GM10266 (cell line): Measurements from ENCODE around the gene BCAP31.
"Not testable (repeated sequence)": the region's sequence is repeated elsewhere in the genome, so short reads cannot be mapped to it uniquely, and the experiment has no call there.

Experiments used
- DNase-seq: peaks from one replicate; pipeline ENCODE4 v3.0.0; 2012; ENCODE audit errors: extremely low spot score
- TF ChIP-seq, protein P1 (sequence below): IDR thresholded peaks from 2 replicates; pipeline ENCODE4 v1.5.1; 2012; ENCODE audit warnings: mild to moderate bottlenecking, low read depth; ENCODE audit not compliant: control insufficient read depth, insufficient read depth; ENCODE audit errors: missing control alignments

BCAP31 gene

DNA sequence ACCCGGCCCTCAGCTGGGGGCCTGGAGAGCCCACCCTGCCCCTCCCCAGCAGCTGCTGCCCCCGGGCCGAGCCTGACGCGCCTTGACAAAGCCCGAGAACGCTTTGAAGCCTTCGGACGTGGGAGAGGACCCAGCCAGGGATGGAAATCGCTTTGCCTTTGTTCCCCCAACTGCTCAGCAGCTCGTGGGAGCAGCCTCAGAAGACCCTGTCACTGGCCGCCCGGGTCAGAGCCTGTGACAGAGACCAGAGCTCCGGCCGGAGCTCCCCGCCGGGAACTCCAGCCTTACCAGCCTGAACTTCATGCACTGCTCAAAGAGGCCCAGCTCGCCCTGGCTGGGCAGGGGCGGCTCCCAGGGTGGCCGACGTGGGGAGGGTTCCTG, 39.0 kb downstream of the BCAP31 start:
- no peak for DNase-seq
- TF ChIP-seq, protein P1, sequence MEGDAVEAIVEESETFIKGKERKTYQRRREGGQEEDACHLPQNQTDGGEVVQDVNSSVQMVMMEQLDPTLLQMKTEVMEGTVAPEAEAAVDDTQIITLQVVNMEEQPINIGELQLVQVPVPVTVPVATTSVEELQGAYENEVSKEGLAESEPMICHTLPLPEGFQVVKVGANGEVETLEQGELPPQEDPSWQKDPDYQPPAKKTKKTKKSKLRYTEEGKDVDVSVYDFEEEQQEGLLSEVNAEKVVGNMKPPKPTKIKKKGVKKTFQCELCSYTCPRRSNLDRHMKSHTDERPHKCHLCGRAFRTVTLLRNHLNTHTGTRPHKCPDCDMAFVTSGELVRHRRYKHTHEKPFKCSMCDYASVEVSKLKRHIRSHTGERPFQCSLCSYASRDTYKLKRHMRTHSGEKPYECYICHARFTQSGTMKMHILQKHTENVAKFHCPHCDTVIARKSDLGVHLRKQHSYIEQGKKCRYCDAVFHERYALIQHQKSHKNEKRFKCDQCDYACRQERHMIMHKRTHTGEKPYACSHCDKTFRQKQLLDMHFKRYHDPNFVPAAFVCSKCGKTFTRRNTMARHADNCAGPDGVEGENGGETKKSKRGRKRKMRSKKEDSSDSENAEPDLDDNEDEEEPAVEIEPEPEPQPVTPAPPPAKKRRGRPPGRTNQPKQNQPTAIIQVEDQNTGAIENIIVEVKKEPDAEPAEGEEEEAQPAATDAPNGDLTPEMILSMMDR: no peak

DNA sequence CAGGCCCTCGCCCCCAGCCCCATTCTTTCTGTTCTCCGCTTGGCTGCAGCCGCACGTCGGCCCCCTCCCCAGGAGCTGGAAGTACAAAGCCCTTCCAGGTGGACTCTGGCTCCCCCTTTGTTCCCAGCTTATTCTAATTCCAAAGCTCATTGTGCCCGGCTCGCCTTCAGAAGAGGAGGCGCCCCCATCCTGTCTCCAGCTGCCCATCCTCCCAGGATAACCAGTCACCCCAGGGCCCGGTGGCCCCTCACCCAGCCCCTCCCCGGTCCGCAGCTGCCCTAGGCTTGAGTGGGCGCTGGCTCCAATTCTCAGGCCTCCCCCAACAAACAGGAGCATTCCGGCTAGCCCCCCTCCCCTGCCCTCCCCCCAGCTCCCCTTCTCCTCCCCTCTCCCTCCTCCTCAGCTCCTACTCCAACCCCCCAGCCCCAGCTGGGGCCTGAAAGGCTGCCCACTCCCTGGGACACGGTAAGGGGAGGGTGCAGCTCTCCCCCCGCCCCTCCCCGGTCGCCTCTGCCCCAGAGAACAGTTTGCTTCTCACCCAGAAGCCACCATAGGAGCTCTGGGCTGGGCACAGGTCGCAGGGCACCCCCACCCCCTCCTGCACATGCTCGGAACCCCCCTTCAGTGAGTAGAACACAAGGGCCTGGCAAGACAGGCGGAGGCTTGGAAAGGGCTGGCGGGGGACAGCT, 39.6 kb downstream of the BCAP31 start:
- no peak for DNase-seq
- TF ChIP-seq, protein P1: no peak

DNA sequence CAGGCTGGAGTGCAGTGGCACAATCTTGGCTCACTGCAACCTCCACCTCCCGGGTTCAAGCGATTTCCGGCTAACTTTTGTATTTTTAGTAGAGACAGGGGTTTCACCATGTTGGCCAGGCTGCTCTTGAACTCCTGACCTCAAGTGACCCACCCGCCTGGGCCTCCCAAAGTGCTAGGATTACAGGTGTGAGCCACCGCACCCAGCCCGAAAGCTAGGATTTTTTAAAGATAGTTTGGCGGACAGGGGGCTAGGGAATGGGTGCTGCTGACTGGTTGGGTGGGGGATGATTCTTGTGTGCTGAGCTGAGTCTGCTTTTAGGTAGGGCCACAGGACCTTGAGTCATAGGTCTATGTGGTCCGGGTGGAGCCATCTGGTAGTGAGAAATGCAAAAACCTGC, 40.7 kb downstream of the BCAP31 start:
- DNase-seq: not testable (repeated sequence)

DNA sequence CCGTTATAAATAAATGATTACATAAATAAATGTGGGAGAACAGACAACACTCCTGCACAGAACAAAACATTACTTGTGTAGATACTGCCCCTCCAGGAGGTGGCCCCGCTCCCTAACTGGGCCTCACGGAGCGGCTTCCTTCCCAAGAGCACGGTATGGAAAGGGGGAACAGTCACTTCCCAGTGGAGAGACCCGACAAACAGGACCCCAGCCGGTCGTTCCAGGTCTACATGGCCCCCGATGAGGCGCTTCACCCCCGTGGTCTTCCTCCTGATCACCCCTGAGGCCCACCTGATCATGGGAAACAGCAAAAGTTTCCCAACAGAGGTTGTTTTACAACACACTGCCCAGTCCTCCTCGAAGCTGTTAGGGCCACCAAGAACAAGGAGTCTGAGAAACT, 43.0 kb downstream of the BCAP31 start:
- TF ChIP-seq, protein P1: no peak

DNA sequence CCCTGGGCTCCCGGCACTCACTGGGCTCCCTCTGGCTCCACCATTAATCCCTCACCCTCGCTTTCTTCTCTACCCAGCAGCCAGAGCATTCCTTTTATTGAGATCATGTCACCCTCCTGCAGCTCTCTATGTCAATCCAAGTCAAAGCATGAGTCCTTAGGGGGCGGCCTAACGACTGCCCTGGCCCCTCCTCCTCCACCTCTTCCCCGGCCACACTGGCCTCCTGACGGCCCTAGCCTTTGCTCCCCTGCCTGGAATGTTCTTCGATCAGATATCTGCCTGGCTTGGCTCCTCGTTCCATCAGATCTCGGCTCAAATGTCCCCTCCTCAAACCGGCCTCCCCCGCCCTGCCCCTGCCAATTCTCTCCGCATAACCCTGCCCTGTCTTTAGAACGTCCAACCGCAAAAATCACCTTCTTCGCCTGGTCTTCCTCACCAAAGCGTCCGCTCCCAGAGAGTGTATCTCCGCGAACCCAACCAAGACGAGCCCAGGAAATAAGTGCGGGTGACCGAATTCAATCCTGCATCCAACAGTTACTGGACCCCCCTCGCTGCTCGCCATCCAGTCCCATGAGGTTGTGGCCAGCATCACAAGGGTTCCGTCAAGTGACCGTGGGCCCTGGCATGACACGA, 49.9 kb downstream of the BCAP31 start:
- TF ChIP-seq, protein P1: no peak
- DNase-seq: no peak

More for the DNA sequence above, 43.0 kb downstream of the BCAP31 start:
- no peak for DNase-seq

DNA sequence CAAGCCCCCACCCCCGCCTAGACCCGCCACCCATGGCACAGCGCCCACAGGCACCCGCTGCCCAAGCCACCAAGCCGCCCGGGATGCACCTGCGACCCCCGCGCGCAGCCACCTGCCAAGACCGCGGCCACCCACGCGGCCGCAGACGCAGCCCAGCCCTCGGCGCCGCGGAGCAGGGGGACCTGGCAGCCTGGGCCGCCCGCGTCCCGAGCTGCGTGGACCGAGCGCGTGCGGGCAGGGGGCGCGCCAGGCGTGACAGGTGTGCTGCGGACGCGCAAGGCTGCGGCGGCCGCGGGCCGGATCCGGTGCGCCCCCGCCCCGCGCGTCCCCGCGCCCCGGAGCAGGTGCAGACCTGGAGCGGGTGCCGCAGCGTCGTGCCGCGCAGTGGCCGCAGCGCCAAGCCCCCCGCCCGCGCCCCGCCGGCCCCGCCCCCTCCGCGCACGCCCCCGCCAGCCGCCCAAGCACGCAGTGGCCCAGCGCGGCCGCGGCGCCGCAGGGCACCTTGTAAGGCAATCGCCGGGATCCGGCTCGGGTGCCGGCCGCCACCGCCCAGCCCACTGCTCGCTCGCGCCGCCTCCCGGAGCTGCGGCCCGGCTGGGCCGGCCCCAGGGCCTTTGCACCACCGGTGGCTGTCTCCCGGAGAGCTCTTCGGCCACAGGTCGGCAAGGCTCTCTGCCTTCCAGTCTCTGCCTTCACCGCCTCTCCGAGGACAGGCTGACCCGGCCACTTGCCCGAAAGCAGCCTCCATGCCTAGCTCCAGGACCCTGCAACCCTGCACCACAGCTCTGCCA, 50.6 kb downstream of the BCAP31 start, which contains the start of gene PNCK:
Gene PNCK, minus strand, starts transcription at position 386 of the 791 bp plus-strand sequence. CDS start 737 bp downstream, outside the sequence.
- TF ChIP-seq, protein P1: no peak
- no peak for DNase-seq

DNA sequence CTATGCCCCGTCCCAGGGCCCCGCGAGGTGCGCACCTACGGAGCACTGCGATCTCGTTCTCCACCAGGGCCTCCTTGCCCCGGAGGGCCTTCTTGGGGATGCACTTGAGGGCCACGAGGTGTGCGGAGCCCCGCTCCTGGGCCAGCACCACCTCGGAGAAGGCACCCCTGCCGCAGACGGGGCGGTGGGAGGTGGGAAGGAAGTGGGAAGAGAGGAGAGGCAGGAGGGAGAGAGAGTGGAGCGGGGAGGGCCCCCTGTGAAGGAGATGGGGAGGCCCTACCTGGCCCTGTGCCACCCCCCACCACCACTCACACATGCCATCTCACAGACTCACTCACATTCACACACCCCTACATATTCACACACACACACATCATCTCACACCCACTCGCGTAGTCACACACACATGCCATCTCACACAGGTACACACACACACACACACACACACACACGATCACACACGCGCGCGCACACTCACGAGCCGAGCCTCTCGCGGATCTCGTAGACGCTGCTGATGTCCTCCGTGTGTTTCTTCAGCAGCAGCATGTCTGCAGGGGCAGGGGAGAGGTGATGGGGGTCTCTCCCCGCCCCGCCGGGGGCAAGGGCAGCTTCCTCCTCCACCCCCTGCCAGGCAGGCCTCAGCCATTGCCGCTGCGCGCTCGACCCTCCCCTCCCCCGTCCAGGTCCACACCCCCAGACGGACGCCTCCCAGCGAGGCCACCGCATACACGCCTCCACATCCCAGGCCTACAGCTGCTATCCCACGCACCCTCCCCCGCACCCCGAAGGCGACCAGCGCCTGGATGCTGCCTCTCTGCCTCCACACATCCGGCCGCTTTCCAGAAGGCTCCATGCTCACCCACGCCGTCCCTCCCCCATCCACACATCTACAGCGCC, 51.4 kb downstream of the BCAP31 start:
- no peak for DNase-seq

More for the DNA sequence above, 51.4 kb downstream of the BCAP31 start:
- TF ChIP-seq, protein P1: no peak
